ENCODE data around the gene CD300H. TPM values are rescaled to one million over a fixed set of nuclear protein-coding genes. Genes with fewer than 3 reads are reported as not detected.
"Not testable (repeated sequence)": the region's sequence is repeated elsewhere in the genome, so short reads cannot be mapped to it uniquely, and the experiment has no call there.

Gene CD300H
- total RNA-seq, 5 donors from 2014 or later (not counting 1 experiment from before 2014, with no cell fraction given): not detected

GRCh38 chr17:74558402-74558801 lies 8.9 kb downstream of the CD300H start:
- not testable (repeated sequence) for H3K36me3 ChIP-seq (ENCODE audit: control insufficient read depth in 2 of 2, extremely low read depth in 1 of 2, insufficient read depth in 1 of 2, low read length in 1 of 2); H3K9me3 ChIP-seq; DNase-seq

GRCh38 chr17:74555427-74555940 lies 11.8 kb downstream of the CD300H start:
- peaks cover 0 to 4% of the 10 kb centered on the region in 2 donors for H3K27me3 Mint-ChIP-seq
- Histone ChIP-seq H3K27ac (ENCODE audit: low read length) (no peak overlapping the region), H3K4me3 (ENCODE audit: control insufficient read depth in 1 of 2, extremely low read depth in 1 of 2, low read length in 1 of 2) (no peak overlapping the region), H3K36me3 (ENCODE audit: control insufficient read depth in 2 of 2, extremely low read depth in 1 of 2, insufficient read depth in 1 of 2, low read length in 1 of 2) (no peaks in the 10 kb centered on the region), H3K4me1 (ENCODE audit: control insufficient read depth in 1 of 2, extremely low read depth in 1 of 2, insufficient read depth in 2 of 2, low read length in 2 of 2) (no peaks in the 10 kb centered on the region), H3K27me3 (replicated peaks in 1 of 2; ENCODE audit: control insufficient read depth in 2 of 2, extremely low read depth in 1 of 2, insufficient read depth in 2 of 2, low read length in 1 of 2) (peaks cover 0 to 16% of the 10 kb centered on the region in 2 experiments), H3K9me3 (no peaks in the 10 kb centered on the region)
- ATAC-seq (replicated peaks in 1 of 4): no peak
- H3K9me3 Mint-ChIP-seq: peaks cover 0 to 4% (median 0%) of the 10 kb centered on the region in 3 donors
- no peak overlapping the region for H3K4me3 Mint-ChIP-seq
- DNase-seq: no peak
- no peak overlapping the region for H3K27ac Mint-ChIP-seq
- POLR2A ChIA-PET: no interaction called here
- CTCF ChIA-PET: no interaction called here
- peaks cover 8 to 9% (median 9%) of the 10 kb centered on the region in 3 donors for H3K4me1 Mint-ChIP-seq
- no peaks in the 10 kb centered on the region for H3K36me3 Mint-ChIP-seq
- WGBS (ENCODE audit: insufficient coverage): 68% methylated on average over 3 of the region's 7 CpGs

More at GRCh38 chr17:74558402-74558801, 8.9 kb downstream of the CD300H start:
- H3K9me3 Mint-ChIP-seq; ATAC-seq (replicated peaks in 1 of 4); H3K4me3 Mint-ChIP-seq; POLR2A ChIA-PET; H3K4me1 ChIP-seq (ENCODE audit: control insufficient read depth in 1 of 2, extremely low read depth in 1 of 2, insufficient read depth in 2 of 2, low read length in 2 of 2); H3K27me3 Mint-ChIP-seq; H3K4me1 Mint-ChIP-seq; CTCF ChIA-PET; H3K36me3 Mint-ChIP-seq; H3K4me3 ChIP-seq (ENCODE audit: control insufficient read depth in 1 of 2, extremely low read depth in 1 of 2, low read length in 1 of 2); H3K27ac ChIP-seq (ENCODE audit: low read length); H3K27ac Mint-ChIP-seq: not testable (repeated sequence)
- peaks cover 0 to 18% of the 10 kb centered on the region in 2 experiments for H3K27me3 ChIP-seq (replicated peaks in 1 of 2; ENCODE audit: control insufficient read depth in 2 of 2, extremely low read depth in 1 of 2, insufficient read depth in 2 of 2, low read length in 1 of 2)
- WGBS (ENCODE audit: insufficient coverage): 90% methylated on average over 4 of the region's 4 CpGs

- Mint-ChIP-seq H3K4me3 (no peak overlapping the region), H3K27ac (no peak overlapping the region), H3K36me3 (no peaks in the 10 kb centered on the region), H3K4me1 (peaks cover 8 to 9% (median 9%) of the 10 kb centered on the region in 3 donors), H3K27me3 (peaks cover 0 to 7% of the 10 kb centered on the region in 2 donors), H3K9me3 (peaks cover 0 to 4% (median 0%) of the 10 kb centered on the region in 3 donors)
- DNase-seq (no peak), ATAC-seq (replicated peaks in 1 of 4) (no peak)
- CTCF ChIA-PET: no interaction called here
- Histone ChIP-seq H3K4me1 (ENCODE audit: control insufficient read depth in 1 of 2, extremely low read depth in 1 of 2, insufficient read depth in 2 of 2, low read length in 2 of 2) (no peaks in the 10 kb centered on the region), H3K27ac (ENCODE audit: low read length) (no peak overlapping the region), H3K36me3 (ENCODE audit: control insufficient read depth in 2 of 2, extremely low read depth in 1 of 2, insufficient read depth in 1 of 2, low read length in 1 of 2) (no peaks in the 10 kb centered on the region), H3K27me3 (replicated peaks in 1 of 2; ENCODE audit: control insufficient read depth in 2 of 2, extremely low read depth in 1 of 2, insufficient read depth in 2 of 2, low read length in 1 of 2) (peaks cover 0 to 22% of the 10 kb centered on the region in 2 experiments), H3K9me3 (no peaks in the 10 kb centered on the region), H3K4me3 (ENCODE audit: control insufficient read depth in 1 of 2, extremely low read depth in 1 of 2, low read length in 1 of 2) (no peak overlapping the region)
- POLR2A ChIA-PET: no interaction called here
- WGBS (ENCODE audit: insufficient coverage): 83% methylated on average over 4 of the region's 6 CpGs
These were observed 12.4 kb downstream of the CD300H start for GRCh38 chr17:74554909-74555308.

DNA sequence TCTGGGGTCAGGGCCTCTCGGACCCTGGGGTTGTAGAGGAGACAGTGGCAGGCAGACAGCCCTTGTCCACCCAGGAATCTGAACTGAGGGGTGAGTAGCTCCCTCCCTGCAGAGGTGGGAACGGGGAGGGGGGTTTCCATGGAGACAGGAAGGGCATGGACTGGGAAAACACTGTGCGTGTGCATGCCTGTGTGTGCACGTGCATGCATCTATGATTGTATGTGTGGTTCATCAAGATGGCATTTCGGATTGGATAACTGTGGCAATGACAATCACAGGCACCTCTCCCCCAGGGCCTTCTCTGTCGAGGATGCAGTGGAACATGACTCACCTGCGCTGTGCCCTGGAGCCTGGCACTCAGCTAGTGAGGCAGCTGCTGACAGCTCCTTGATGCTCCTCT lies 15.3 kb downstream of the CD300H start:
- CTCF ChIA-PET: no interaction called here
- Mint-ChIP-seq H3K36me3 (no peaks in the 10 kb centered on the region), H3K27me3 (peaks cover 0 to 16% of the 10 kb centered on the region in 2 donors), H3K9me3 (peaks cover 0 to 4% (median 0%) of the 10 kb centered on the region in 3 donors), H3K4me1 (peaks cover 6 to 9% (median 7%) of the 10 kb centered on the region in 3 donors), H3K27ac (no peak overlapping the region), H3K4me3 (no peak overlapping the region)
- ATAC-seq (replicated peaks in 1 of 4) (no peak), DNase-seq (no peak)
- Histone ChIP-seq H3K27me3 (replicated peaks in 1 of 2; ENCODE audit: control insufficient read depth in 2 of 2, extremely low read depth in 1 of 2, insufficient read depth in 2 of 2, low read length in 1 of 2) (peaks cover 0 to 34% of the 10 kb centered on the region in 2 experiments), H3K4me1 (ENCODE audit: control insufficient read depth in 1 of 2, extremely low read depth in 1 of 2, insufficient read depth in 2 of 2, low read length in 2 of 2) (no peaks in the 10 kb centered on the region), H3K27ac (ENCODE audit: low read length) (no peak overlapping the region), H3K36me3 (ENCODE audit: control insufficient read depth in 2 of 2, extremely low read depth in 1 of 2, insufficient read depth in 1 of 2, low read length in 1 of 2) (no peaks in the 10 kb centered on the region), H3K9me3 (no peaks in the 10 kb centered on the region), H3K4me3 (ENCODE audit: control insufficient read depth in 1 of 2, extremely low read depth in 1 of 2, low read length in 1 of 2) (no peak overlapping the region)
- POLR2A ChIA-PET: no interaction called here
- WGBS (ENCODE audit: insufficient coverage): 48% methylated on average over 6 of the region's 7 CpGs

DNA sequence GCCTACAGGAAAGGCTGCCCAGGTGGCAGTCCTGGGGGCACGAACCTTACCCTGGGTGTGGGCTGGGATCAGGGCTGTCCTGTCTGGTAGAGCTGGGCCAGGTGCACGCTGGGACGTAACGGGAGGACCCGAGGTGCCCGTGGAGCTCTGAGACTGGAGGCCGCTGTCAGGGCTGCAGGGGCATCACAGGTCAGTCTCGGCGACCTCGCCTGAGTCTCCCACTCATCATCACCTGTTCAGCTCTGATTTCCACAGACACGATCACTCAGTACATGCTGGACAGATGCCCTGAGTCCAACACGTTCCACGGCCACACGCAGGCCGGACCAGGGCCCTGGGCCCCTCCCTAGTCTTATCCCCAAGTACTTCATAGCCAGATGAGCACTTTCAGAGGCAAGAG lies 16.7 kb downstream of the CD300H start:
- Mint-ChIP-seq H3K4me1 (peaks cover 6 to 9% (median 7%) of the 10 kb centered on the region in 3 donors), H3K27ac (no peak overlapping the region), H3K27me3 (peaks cover 0 to 16% of the 10 kb centered on the region in 2 donors), H3K4me3 (no peak overlapping the region), H3K36me3 (no peaks in the 10 kb centered on the region), H3K9me3 (no peaks in the 10 kb centered on the region)
- CTCF ChIA-PET: no interaction called here
- no peaks in the 10 kb centered on the region for H3K36me3 ChIP-seq (ENCODE audit: control insufficient read depth in 2 of 2, extremely low read depth in 1 of 2, insufficient read depth in 1 of 2, low read length in 1 of 2)
- 85% methylated on average over 11 of the region's 15 CpGs for WGBS (ENCODE audit: insufficient coverage)
- no peaks in the 10 kb centered on the region for H3K9me3 ChIP-seq
- H3K27ac ChIP-seq (ENCODE audit: low read length): no peak overlapping the region
- POLR2A ChIA-PET: no interaction called here
- no peak overlapping the region for H3K4me3 ChIP-seq (ENCODE audit: control insufficient read depth in 1 of 2, extremely low read depth in 1 of 2, low read length in 1 of 2)
- peaks cover 0 to 4% of the 10 kb centered on the region in 2 experiments for H3K4me1 ChIP-seq (ENCODE audit: control insufficient read depth in 1 of 2, extremely low read depth in 1 of 2, insufficient read depth in 2 of 2, low read length in 2 of 2)
- peaks cover 0 to 34% of the 10 kb centered on the region in 2 experiments for H3K27me3 ChIP-seq (replicated peaks in 1 of 2; ENCODE audit: control insufficient read depth in 2 of 2, extremely low read depth in 1 of 2, insufficient read depth in 2 of 2, low read length in 1 of 2)
- DNase-seq (no peak), ATAC-seq (replicated peaks in 1 of 4) (no peak)

- no peak for ATAC-seq (replicated peaks in 1 of 4)
- no peaks in the 10 kb centered on the region for H3K36me3 ChIP-seq (ENCODE audit: control insufficient read depth in 2 of 2, extremely low read depth in 1 of 2, insufficient read depth in 1 of 2, low read length in 1 of 2)
- Mint-ChIP-seq H3K27ac (no peak overlapping the region), H3K9me3 (no peaks in the 10 kb centered on the region), H3K4me1 (peaks cover 7 to 9% (median 9%) of the 10 kb centered on the region in 3 donors), H3K4me3 (no peak overlapping the region), H3K36me3 (no peaks in the 10 kb centered on the region), H3K27me3 (peaks cover 0 to 16% of the 10 kb centered on the region in 2 donors)
- H3K27me3 ChIP-seq (replicated peaks in 1 of 2; ENCODE audit: control insufficient read depth in 2 of 2, extremely low read depth in 1 of 2, insufficient read depth in 2 of 2, low read length in 1 of 2): peaks cover 0 to 34% of the 10 kb centered on the region in 2 experiments
- H3K9me3 ChIP-seq: no peaks in the 10 kb centered on the region
- H3K4me1 ChIP-seq (ENCODE audit: control insufficient read depth in 1 of 2, extremely low read depth in 1 of 2, insufficient read depth in 2 of 2, low read length in 2 of 2): peaks cover 0 to 4% of the 10 kb centered on the region in 2 experiments
- ChIA-PET POLR2A (no interaction called here), CTCF (no interaction called here)
- 79% methylated on average over 7 of the region's 7 CpGs for WGBS (ENCODE audit: insufficient coverage)
- DNase-seq: no peak
- H3K27ac ChIP-seq (ENCODE audit: low read length): no peak overlapping the region
- no peak overlapping the region for H3K4me3 ChIP-seq (ENCODE audit: control insufficient read depth in 1 of 2, extremely low read depth in 1 of 2, low read length in 1 of 2)
These were observed 18.0 kb downstream of the CD300H start for GRCh38 chr17:74549343-74549742.

GRCh38 chr17:74547736-74548135 lies 19.6 kb downstream of the CD300H start:
- peaks cover 7 to 9% (median 9%) of the 10 kb centered on the region in 3 donors for H3K4me1 Mint-ChIP-seq
- peaks cover 0 to 4% of the 10 kb centered on the region in 2 experiments for H3K4me1 ChIP-seq (ENCODE audit: control insufficient read depth in 1 of 2, extremely low read depth in 1 of 2, insufficient read depth in 2 of 2, low read length in 2 of 2)
- H3K27me3 ChIP-seq (replicated peaks in 1 of 2; ENCODE audit: control insufficient read depth in 2 of 2, extremely low read depth in 1 of 2, insufficient read depth in 2 of 2, low read length in 1 of 2): peaks cover 0 to 36% of the 10 kb centered on the region in 2 experiments
- ChIA-PET CTCF (no interaction called here), POLR2A (no interaction called here)
- H3K4me3 ChIP-seq (ENCODE audit: control insufficient read depth in 1 of 2, extremely low read depth in 1 of 2, low read length in 1 of 2): no peak overlapping the region
- H3K27ac Mint-ChIP-seq: no peak overlapping the region
- no peak overlapping the region for H3K27ac ChIP-seq (ENCODE audit: low read length)
- no peaks in the 10 kb centered on the region for H3K9me3 Mint-ChIP-seq
- ATAC-seq (replicated peaks in 1 of 4) (no peak), DNase-seq (no peak)
- peaks cover 0 to 16% of the 10 kb centered on the region in 2 donors for H3K27me3 Mint-ChIP-seq
- H3K9me3 ChIP-seq: no peaks in the 10 kb centered on the region
- no peak overlapping the region for H3K4me3 Mint-ChIP-seq
- WGBS (ENCODE audit: insufficient coverage): 38% methylated on average over 2 of the region's 3 CpGs
- H3K36me3 ChIP-seq (ENCODE audit: control insufficient read depth in 2 of 2, extremely low read depth in 1 of 2, insufficient read depth in 1 of 2, low read length in 1 of 2): no peaks in the 10 kb centered on the region
- no peaks in the 10 kb centered on the region for H3K36me3 Mint-ChIP-seq
